Measurements from ENCODE around the gene WNK1. TPM values are rescaled to one million over a fixed set of nuclear protein-coding genes. Genes with fewer than 3 reads are reported as not detected.

Gene WNK1
- total RNA-seq, 4 donors from 2014 or later = 273 to 518 (median 346) TPM

DNA sequence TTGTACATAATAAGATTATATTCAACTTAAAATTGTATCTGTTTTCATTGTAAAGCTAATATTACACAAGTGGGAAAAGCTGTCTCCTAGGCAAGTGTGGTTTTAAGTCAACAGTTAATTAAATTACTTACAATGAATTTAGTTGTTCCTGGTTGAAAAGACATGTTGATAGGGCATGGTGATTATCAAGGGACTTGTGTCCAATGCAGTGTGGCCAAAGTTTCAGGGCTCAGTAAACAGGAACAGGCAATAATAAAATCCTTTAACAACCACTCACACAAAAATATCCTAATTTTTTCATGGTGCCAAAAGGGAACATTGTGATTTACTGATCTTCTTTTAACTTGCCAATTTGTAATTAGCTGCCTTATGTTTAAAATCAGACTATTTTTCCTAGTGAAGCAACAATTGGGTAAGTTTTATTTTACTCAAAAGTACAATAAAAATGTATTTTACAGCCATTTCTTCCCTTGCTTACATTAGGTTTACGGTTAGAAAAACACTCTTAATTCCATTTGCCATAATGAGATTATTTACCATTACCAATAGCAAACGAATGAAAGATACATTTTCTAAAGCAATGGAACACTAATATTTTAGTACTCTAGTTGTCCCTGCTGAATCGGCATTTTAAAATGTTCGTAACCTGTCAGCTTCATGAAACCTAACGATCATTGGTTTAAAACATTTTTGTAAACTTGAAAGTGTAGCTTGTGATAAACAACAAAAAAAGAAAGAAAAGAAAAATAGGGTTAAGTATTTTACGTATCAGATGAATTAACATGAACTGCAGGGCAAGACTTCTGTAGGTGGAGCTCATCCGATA is 1.8 kb upstream of the WNK1 start:
- TF ChIP-seq, protein P1, sequence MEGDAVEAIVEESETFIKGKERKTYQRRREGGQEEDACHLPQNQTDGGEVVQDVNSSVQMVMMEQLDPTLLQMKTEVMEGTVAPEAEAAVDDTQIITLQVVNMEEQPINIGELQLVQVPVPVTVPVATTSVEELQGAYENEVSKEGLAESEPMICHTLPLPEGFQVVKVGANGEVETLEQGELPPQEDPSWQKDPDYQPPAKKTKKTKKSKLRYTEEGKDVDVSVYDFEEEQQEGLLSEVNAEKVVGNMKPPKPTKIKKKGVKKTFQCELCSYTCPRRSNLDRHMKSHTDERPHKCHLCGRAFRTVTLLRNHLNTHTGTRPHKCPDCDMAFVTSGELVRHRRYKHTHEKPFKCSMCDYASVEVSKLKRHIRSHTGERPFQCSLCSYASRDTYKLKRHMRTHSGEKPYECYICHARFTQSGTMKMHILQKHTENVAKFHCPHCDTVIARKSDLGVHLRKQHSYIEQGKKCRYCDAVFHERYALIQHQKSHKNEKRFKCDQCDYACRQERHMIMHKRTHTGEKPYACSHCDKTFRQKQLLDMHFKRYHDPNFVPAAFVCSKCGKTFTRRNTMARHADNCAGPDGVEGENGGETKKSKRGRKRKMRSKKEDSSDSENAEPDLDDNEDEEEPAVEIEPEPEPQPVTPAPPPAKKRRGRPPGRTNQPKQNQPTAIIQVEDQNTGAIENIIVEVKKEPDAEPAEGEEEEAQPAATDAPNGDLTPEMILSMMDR (IDR thresholded peaks at IDR 0.05) = no peak
- no peak for TF ChIP-seq POLR2A (IDR thresholded peaks at IDR 0.05)
- 2 to 4% methylated on average over 7 of the region's 7 CpGs for WGBS, 2 donors
- no peak for DNase-seq (ENCODE audit: low spot score in 2 of 2)
- no peak overlapping the region for H3K4me3 ChIP-seq (ENCODE audit: low read depth, poor library complexity, severe bottlenecking)
- intact Hi-C loops (cut with DNase I; ENCODE audit: low total_unique reads) = loop anchor here (5.0 kb wide), 1 partner anchor 178 kb away; no protein-coding TSS in a partner anchor

DNA sequence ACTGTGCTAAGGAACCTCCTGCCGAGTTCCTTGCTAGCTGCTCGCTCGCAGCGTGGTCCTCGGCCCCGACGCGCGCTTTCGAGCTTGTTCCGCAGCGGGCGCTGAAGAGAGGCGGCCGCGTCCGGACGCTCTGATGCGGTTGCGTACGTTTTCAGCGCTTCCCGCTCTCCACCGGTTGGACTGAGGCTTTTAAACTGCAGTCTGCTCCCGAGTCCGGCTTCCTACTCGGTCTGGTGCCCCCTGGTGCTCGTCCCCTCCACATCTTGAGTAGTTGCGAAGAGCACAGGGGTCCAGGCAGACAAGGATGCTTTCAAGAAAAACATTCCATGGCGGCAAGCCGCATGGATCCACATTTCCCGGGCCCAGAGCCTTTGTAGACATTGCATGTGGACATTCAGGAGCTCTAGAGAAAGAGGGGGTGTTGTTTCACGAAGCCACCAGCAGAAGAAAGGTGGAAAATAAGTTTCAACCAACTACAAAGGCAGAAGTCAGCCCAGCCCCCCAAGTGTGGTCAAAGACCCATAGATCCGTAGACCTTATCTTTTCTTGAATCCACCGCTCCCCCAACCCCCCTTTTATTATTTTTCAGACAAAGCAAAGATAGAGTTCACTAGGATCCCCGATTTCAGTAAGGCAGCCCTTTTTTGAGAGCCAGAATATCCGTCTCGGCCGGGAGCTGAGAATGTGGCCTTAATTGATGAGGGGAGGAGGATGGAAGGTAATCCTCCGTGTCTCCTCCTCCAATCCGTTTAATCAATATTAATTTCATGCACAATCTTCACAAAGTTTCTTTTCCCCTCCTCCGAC is 984 bp upstream of the WNK1 start:
- no peak for TF ChIP-seq POLR2A (IDR thresholded peaks at IDR 0.05)
- TF ChIP-seq, protein P1 (IDR thresholded peaks at IDR 0.05) = peak in 1 of 3 donors; percentile 88
- intact Hi-C loops (cut with DNase I; ENCODE audit: low total_unique reads) = loop anchor here (5.0 kb wide), 1 partner anchor 179 kb away; no protein-coding TSS in a partner anchor
- 0 to 1% methylated on average over 42 of the region's 42 CpGs for WGBS, 2 donors
- H3K4me3 ChIP-seq (ENCODE audit: low read depth, poor library complexity, severe bottlenecking) = no peak overlapping the region
- peak; percentile 86 to 98 for DNase-seq (ENCODE audit: low spot score in 2 of 2)

DNA sequence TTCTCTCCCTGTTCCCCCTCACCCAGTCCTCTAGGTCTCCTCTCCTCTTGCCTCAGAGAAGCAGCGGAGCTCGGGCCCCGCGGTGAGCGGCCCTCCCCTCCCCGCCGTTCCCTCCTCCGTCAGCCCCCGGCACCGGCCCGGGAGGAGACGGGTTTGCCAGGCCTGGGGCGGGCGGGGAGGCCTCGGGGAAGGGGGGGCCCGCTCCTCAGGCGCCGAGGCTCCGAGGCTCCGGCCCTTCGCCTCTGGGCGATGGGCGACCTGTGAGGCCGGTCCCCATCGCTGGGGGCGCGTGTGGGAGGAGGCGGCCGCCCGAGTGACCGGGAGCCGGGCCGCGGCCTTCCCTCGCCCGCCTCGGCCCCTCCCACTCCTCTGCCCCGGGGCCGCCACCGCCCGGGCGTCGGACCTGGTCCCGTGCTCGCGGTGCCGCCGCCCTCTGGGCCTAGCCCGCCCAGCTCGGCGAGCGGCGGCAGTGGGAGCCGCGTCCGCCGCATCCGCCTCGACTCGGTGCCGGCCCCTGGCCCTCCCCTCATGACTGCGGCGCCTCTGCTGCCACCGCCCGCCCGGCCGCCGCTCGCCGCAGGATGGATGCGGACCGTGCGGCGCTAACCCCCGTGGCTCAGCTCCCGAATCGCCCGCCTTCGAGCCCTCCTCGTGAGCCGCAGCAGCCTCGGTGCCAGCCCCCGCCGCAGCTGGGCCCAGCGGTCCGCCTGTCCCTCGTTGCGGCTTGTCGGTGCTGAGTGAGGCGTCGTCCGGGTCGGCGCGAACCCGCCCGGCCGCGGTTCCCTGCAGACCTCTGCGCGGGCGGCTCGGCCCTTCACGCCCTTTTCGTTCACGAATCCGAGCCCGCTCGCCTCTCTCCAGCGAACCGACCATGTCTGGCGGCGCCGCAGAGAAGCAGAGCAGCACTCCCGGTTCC is 574 bp downstream of the WNK1 start:
- intact Hi-C loops (cut with DNase I; ENCODE audit: low total_unique reads) = loop anchor here (5.0 kb wide), 1 partner anchor 181 kb away; no protein-coding TSS in a partner anchor
- WGBS, 2 donors = 0 to 1% methylated on average over 35 to 44 of the region's 115 CpGs
- H3K4me3 ChIP-seq (ENCODE audit: low read depth, poor library complexity, severe bottlenecking) = peak overlapping the region; percentile 75
- no peak for TF ChIP-seq POLR2A (IDR thresholded peaks at IDR 0.05)
- TF ChIP-seq, protein P1 (IDR thresholded peaks at IDR 0.05) = no peak
- DNase-seq (ENCODE audit: low spot score in 2 of 2) = peak; percentile 36 to 92

DNA sequence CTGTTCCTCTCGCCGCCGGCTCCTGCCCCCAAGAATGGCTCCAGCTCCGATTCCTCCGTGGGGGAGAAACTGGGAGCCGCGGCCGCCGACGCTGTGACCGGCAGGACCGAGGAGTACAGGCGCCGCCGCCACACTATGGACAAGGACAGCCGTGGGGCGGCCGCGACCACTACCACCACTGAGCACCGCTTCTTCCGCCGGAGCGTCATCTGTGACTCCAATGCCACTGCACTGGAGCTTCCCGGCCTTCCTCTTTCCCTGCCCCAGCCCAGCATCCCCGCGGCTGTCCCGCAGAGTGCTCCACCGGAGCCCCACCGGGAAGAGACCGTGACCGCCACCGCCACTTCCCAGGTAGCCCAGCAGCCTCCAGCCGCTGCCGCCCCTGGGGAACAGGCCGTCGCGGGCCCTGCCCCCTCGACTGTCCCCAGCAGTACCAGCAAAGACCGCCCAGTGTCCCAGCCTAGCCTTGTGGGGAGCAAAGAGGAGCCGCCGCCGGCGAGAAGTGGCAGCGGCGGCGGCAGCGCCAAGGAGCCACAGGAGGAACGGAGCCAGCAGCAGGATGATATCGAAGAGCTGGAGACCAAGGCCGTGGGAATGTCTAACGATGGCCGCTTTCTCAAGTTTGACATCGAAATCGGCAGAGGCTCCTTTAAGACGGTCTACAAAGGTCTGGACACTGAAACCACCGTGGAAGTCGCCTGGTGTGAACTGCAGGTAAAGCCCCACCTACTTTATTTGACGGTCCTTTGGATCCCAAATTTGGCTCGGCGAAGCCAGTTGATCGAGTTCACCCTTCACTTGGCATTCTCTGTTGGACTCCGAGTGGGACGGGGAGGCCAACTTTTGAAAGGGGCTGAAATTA is 1.5 kb downstream of the WNK1 start:
- peak; percentile 28 to 91 for DNase-seq (ENCODE audit: low spot score in 2 of 2)
- intact Hi-C loops (cut with DNase I; ENCODE audit: low total_unique reads) = loop anchor here (5.0 kb wide), 1 partner anchor 182 kb away; no protein-coding TSS in a partner anchor
- 1% methylated on average over 28 to 50 of the region's 63 CpGs for WGBS, 2 donors
- TF ChIP-seq POLR2A (IDR thresholded peaks at IDR 0.05) = no peak
- TF ChIP-seq, protein P1 (IDR thresholded peaks at IDR 0.05) = no peak
- H3K4me3 ChIP-seq (ENCODE audit: low read depth, poor library complexity, severe bottlenecking) = peak overlapping the region; percentile 75

All from lower leg skin (tissue), 4 donors.